ENCODE measurements around the gene ENO2.
A peak's percentile ranks its signal among the peaks of the same experiment; 100 is the strongest.

GRCh38 chr12:6869049-6870021 lies 45.0 kb upstream of the ENO2 start:
- TF ChIP-seq POLR2A (IDR thresholded peaks at IDR 0.05; ENCODE audit: low read depth, low read length) = no peak
- TF ChIP-seq TAF1 (IDR thresholded peaks at IDR 0.05; ENCODE audit: borderline replicate concordance, low read depth, low read length) = no peak
- 0 out of 2 replicates have a peak, but pooled peaks have one; percentile 6 for TF ChIP-seq POLR2AphosphoS5 (IDR thresholded peaks at IDR 0.05; ENCODE audit: low read depth, low read length)
